HepG2 (cell line): ENCODE data around the gene ARMH2. TPM values are rescaled to one million over a fixed set of nuclear protein-coding genes. Genes with fewer than 3 reads are reported as not detected.

Experiments used
- AHR ChIP-seq: IDR thresholded peaks from 2 replicates; pipeline ENCODE4 v1.6.1; 2018; ENCODE audit warnings: missing genetic modification reagents, missing compliant biosample characterization
- ARNT2 ChIP-seq: sonication (generic); formaldehyde crosslinking; IDR thresholded peaks from 2 replicates; pipeline ENCODE4 v1.8.0; 2022; ENCODE audit warnings: mild to moderate bottlenecking, low read depth, missing genetic modification reagents, moderate library complexity
- ATF1 ChIP-seq: IDR thresholded peaks from 2 replicates; pipeline ENCODE4 v1.6.1; 2016; ENCODE audit warnings: mild to moderate bottlenecking, control low read depth
- DNMT1 ChIP-seq: sonication (generic); formaldehyde crosslinking; IDR thresholded peaks from 2 replicates; pipeline ENCODE4 v1.5.1; 2020; ENCODE audit warnings: mild to moderate bottlenecking, missing genetic modification reagents
- ERF ChIP-seq: IDR thresholded peaks from 2 replicates; pipeline ENCODE4 v1.6.1; 2018; ENCODE audit warnings: missing biosample characterization, missing genetic modification reagents
- ETV5 ChIP-seq: IDR thresholded peaks from 2 replicates; pipeline ENCODE4 v1.6.1; 2018; ENCODE audit warnings: missing biosample characterization, missing genetic modification reagents, inconsistent platforms, borderline replicate concordance
- GTF3A ChIP-seq: sonication (generic); formaldehyde crosslinking; conservative IDR thresholded peaks from 2 replicates; pipeline ENCODE4 v1.4.0; 2020; ENCODE audit warnings: mild to moderate bottlenecking, missing genetic modification reagents
- IKZF1 ChIP-seq: fragments of 450-650 bp; IDR thresholded peaks from 2 replicates; pipeline ENCODE4 v1.7.1; 2016
- KAT7 ChIP-seq: IDR thresholded peaks from 2 replicates; pipeline ENCODE4 v1.6.1; 2018; ENCODE audit warnings: borderline replicate concordance, missing compliant biosample characterization
- KLF11 ChIP-seq: IDR thresholded peaks from 2 replicates; pipeline ENCODE4 v1.6.1; 2016; ENCODE audit warnings: missing compliant biosample characterization
- NONO ChIP-seq, 2 experiments: fragments of 450-650 bp in 1 of 2; sonication (generic) in 1 of 2; formaldehyde crosslinking in 1 of 2; IDR thresholded peaks in 1 of 2; conservative IDR thresholded peaks in 1 of 2; 2 replicates each; pipeline versions ENCODE4 v1.6.1 to v1.8.0; 2017 to 2022; ENCODE audit warnings: mild to moderate bottlenecking in 1 of 2, missing genetic modification reagents in 1 of 2, moderate library complexity in 1 of 2
- NPAS2 ChIP-seq: sonication (generic); formaldehyde crosslinking; IDR thresholded peaks from 2 replicates; pipeline ENCODE4 v1.8.0; 2022; ENCODE audit warnings: mild to moderate bottlenecking, missing genetic modification reagents, borderline replicate concordance
- PHF5A ChIP-seq: IDR thresholded peaks from one replicate; pipeline ENCODE4 v1.6.1; 2018; ENCODE audit warnings: low read depth, missing genetic modification reagents; ENCODE audit not compliant: unreplicated experiment
- U2AF2 ChIP-seq: fragments of 200-400 bp; formaldehyde crosslinking; IDR thresholded peaks from 2 replicates; pipeline ENCODE4 v1.6.1; 2017; ENCODE audit warnings: low read depth, mild to moderate bottlenecking, low read length
- ZFX ChIP-seq: sonication (generic); formaldehyde crosslinking; IDR thresholded peaks from 2 replicates; pipeline ENCODE4 v1.4.0; 2020; ENCODE audit warnings: mild to moderate bottlenecking, low read depth, missing genetic modification reagents, moderate library complexity
- ZNF256 ChIP-seq: sonication (generic); formaldehyde crosslinking; conservative IDR thresholded peaks from 2 replicates; pipeline ENCODE4 v1.4.0; 2020; ENCODE audit warnings: missing genetic modification reagents
- ZNF260 ChIP-seq: sonication (generic); formaldehyde crosslinking; IDR thresholded peaks from 2 replicates; pipeline ENCODE4 v1.4.0; 2020; ENCODE audit warnings: missing genetic modification reagents, low read depth, mild to moderate bottlenecking, borderline replicate concordance
- ZNF678 ChIP-seq: sonication (generic); formaldehyde crosslinking; IDR thresholded peaks from 2 replicates; pipeline ENCODE4 v1.4.0; 2020; ENCODE audit warnings: mild to moderate bottlenecking, missing genetic modification reagents
- ZNF749 ChIP-seq: sonication (generic); formaldehyde crosslinking; IDR thresholded peaks from 2 replicates; pipeline ENCODE4 v1.8.0; 2022; ENCODE audit warnings: mild to moderate bottlenecking, missing genetic modification reagents, moderate library complexity, borderline replicate concordance
- ZNF780A ChIP-seq: sonication (generic); formaldehyde crosslinking; IDR thresholded peaks from 2 replicates; pipeline ENCODE4 v1.8.0; 2022; ENCODE audit warnings: mild to moderate bottlenecking, missing genetic modification reagents, moderate library complexity
- ZNF781 ChIP-seq: sonication (generic); formaldehyde crosslinking; IDR thresholded peaks from 2 replicates; pipeline ENCODE4 v1.5.1; 2020; ENCODE audit warnings: borderline replicate concordance, mild to moderate bottlenecking, missing genetic modification reagents; ENCODE audit errors: not compliant biosample characterization
- polyA plus RNA-seq, 8 experiments: library from polyadenylated mRNA; depleted of rRNA in 3 of 8; stranded (reverse) in 7 of 8; unstranded in 1 of 8; fragments of >200 nt; fragmentation: Illumina TruSeq in 4 of 8; extraction: Trizol in 4 of 8; gene quantifications; 2 replicates each; pipeline versions ENCODE4 v1.2.1 to v1.2.3, GENCODE V29; 2011 to 2016; ENCODE audit warnings: low read depth in 4 of 8, missing spikeins in 1 of 8, mixed read lengths in 1 of 8; ENCODE audit not compliant: insufficient read depth in 1 of 8
- total RNA-seq, 5 experiments: library from RNA; depleted of rRNA; stranded (reverse); fragments of >200 nt; fragmentation: Illumina TruSeq; extraction: Trizol; gene quantifications; 2 replicates each; pipeline ENCODE4 v1.2.3, GENCODE V29; 2016; ENCODE audit warnings: low read depth in 1 of 5
- TF ChIP-seq, protein P1 (sequence below): sonication (generic); formaldehyde crosslinking; IDR thresholded peaks from 2 replicates; pipeline ENCODE4 v1.4.0; 2020; ENCODE audit warnings: missing genetic modification reagents, borderline replicate concordance
- TF ChIP-seq, protein P2 (sequence below): sonication (generic); formaldehyde crosslinking; IDR thresholded peaks from 2 replicates; pipeline ENCODE4 v1.5.0; 2020; ENCODE audit warnings: mild to moderate bottlenecking, missing genetic modification reagents
- TF ChIP-seq, protein P3 (sequence below): sonication (generic); formaldehyde crosslinking; IDR thresholded peaks from 2 replicates; pipeline ENCODE4 v1.4.0; 2020; ENCODE audit warnings: missing genetic modification reagents
- TF ChIP-seq, protein P4 (sequence below): sonication (generic); formaldehyde crosslinking; IDR thresholded peaks from 2 replicates; pipeline ENCODE4 v1.4.0; 2020; ENCODE audit warnings: mild to moderate bottlenecking, missing genetic modification reagents

ARMH2 gene
- total and polyA plus RNA-seq, 2 of the 13 experiments (the other 11 are each of a cell fraction or from before 2014, with no cell fraction given), result not detected

DNA sequence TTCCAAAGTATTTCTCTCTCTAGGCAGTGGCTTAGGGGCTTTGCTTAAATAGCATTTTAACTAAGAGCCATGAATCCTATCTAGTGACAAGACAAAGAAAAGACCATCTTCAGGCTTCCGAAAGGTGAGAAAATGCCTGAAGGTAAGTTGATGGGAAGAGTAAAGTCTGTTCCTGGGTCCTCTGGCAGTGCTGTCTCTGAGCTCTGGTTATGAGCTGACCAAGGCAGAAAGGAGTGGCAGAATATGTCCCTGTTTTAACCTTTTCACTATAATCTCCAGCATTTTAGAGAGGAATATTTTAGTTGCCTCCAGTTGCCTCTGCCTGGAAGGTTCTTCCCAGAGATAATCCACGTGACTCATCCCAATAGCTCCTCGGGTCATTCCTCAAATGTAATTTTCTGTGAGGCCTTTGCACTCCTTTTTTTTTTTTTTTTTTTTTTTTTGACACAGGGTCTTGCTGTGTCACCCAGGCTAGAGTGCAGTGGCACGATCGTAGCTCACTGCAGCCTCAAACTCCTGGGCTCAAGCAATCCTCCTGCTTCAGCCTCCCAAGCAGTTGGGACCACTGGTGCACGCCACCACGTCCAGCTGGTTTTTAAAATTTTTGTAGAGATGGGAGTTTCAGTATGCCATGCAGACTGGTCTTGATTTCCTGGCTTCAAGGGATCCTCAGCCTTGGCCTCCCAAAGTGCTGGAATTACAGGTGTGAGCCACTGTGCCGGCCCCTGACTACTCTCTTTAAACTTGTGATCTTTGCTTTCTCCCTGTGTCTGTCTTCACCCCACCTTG is 3.7 kb upstream of the ARMH2 start (continued):
- TF ChIP-seq, protein P1, sequence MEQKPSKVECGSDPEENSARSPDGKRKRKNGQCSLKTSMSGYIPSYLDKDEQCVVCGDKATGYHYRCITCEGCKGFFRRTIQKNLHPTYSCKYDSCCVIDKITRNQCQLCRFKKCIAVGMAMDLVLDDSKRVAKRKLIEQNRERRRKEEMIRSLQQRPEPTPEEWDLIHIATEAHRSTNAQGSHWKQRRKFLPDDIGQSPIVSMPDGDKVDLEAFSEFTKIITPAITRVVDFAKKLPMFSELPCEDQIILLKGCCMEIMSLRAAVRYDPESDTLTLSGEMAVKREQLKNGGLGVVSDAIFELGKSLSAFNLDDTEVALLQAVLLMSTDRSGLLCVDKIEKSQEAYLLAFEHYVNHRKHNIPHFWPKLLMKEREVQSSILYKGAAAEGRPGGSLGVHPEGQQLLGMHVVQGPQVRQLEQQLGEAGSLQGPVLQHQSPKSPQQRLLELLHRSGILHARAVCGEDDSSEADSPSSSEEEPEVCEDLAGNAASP, result no peak
- TF ChIP-seq DNMT1 (CRISPR knock-in tag) (no peak), ZNF256 (CRISPR knock-in tag) (0 out of 2 replicates have a peak, but pooled peaks have one; percentile 34), ZNF781 (no peak), KAT7 (no peak), NONO (IDR thresholded peaks at IDR 0.05) (no peak), NONO (CRISPR knock-in tag; conservative IDR thresholded peaks at IDR 0.05) (no peak), PHF5A (CRISPR knock-in tag) (no peak), ERF (0 out of 2 replicates have a peak, but pooled peaks have one; percentile 26), ZNF749 (no peak), NPAS2 (CRISPR knock-in tag) (no peak), ZFX (CRISPR knock-in tag) (peak; percentile 34; the same call in 1 of the 2 replicates), ZNF780A (no peak), ETV5 (peak; percentile 35; the same call in 1 of the 2 replicates), IKZF1 (no peak), ATF1 (CRISPR knock-in tag) (no peak), ZNF260 (no peak), KLF11 (CRISPR knock-in tag) (no peak), AHR (CRISPR knock-in tag) (no peak), ZNF678 (CRISPR knock-in tag) (no peak), ARNT2 (CRISPR knock-in tag) (no peak), GTF3A (CRISPR knock-in tag) (no peak), U2AF2 (no peak)
- TF ChIP-seq, protein P2, sequence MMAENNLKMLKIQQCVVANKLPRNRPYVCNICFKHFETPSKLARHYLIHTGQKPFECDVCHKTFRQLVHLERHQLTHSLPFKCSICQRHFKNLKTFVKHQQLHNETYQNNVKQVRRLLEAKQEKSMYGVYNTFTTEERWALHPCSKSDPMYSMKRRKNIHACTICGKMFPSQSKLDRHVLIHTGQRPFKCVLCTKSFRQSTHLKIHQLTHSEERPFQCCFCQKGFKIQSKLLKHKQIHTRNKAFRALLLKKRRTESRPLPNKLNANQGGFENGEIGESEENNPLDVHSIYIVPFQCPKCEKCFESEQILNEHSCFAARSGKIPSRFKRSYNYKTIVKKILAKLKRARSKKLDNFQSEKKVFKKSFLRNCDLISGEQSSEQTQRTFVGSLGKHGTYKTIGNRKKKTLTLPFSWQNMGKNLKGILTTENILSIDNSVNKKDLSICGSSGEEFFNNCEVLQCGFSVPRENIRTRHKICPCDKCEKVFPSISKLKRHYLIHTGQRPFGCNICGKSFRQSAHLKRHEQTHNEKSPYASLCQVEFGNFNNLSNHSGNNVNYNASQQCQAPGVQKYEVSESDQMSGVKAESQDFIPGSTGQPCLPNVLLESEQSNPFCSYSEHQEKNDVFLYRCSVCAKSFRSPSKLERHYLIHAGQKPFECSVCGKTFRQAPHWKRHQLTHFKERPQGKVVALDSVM (CRISPR knock-in tag), result peak; percentile 97
- TF ChIP-seq, protein P3, sequence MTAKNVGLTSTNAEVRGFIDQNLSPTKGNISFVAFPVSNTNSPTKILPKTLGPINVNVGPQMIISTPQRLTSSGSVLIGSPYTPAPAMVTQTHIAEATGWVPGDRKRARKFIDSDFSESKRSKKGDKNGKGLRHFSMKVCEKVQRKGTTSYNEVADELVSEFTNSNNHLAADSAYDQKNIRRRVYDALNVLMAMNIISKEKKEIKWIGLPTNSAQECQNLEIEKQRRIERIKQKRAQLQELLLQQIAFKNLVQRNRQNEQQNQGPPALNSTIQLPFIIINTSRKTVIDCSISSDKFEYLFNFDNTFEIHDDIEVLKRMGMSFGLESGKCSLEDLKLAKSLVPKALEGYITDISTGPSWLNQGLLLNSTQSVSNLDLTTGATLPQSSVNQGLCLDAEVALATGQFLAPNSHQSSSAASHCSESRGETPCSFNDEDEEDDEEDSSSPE (CRISPR knock-in tag), result no peak
- TF ChIP-seq, protein P4, sequence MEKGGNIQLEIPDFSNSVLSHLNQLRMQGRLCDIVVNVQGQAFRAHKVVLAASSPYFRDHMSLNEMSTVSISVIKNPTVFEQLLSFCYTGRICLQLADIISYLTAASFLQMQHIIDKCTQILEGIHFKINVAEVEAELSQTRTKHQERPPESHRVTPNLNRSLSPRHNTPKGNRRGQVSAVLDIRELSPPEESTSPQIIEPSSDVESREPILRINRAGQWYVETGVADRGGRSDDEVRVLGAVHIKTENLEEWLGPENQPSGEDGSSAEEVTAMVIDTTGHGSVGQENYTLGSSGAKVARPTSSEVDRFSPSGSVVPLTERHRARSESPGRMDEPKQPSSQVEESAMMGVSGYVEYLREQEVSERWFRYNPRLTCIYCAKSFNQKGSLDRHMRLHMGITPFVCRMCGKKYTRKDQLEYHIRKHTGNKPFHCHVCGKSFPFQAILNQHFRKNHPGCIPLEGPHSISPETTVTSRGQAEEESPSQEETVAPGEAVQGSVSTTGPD, result no peak
